GM12872 (cell line): Measurements from ENCODE around the gene GAS1.

Experiments used
- TF ChIP-seq, protein P1 (sequence below): IDR thresholded peaks from 3 replicates; pipeline ENCODE4 v1.5.1; 2011; ENCODE audit warnings: low read depth, mild to moderate bottlenecking, low read length, moderate library complexity; ENCODE audit not compliant: insufficient read depth

GAS1 gene, protein sequence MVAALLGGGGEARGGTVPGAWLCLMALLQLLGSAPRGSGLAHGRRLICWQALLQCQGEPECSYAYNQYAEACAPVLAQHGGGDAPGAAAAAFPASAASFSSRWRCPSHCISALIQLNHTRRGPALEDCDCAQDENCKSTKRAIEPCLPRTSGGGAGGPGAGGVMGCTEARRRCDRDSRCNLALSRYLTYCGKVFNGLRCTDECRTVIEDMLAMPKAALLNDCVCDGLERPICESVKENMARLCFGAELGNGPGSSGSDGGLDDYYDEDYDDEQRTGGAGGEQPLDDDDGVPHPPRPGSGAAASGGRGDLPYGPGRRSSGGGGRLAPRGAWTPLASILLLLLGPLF

DNA sequence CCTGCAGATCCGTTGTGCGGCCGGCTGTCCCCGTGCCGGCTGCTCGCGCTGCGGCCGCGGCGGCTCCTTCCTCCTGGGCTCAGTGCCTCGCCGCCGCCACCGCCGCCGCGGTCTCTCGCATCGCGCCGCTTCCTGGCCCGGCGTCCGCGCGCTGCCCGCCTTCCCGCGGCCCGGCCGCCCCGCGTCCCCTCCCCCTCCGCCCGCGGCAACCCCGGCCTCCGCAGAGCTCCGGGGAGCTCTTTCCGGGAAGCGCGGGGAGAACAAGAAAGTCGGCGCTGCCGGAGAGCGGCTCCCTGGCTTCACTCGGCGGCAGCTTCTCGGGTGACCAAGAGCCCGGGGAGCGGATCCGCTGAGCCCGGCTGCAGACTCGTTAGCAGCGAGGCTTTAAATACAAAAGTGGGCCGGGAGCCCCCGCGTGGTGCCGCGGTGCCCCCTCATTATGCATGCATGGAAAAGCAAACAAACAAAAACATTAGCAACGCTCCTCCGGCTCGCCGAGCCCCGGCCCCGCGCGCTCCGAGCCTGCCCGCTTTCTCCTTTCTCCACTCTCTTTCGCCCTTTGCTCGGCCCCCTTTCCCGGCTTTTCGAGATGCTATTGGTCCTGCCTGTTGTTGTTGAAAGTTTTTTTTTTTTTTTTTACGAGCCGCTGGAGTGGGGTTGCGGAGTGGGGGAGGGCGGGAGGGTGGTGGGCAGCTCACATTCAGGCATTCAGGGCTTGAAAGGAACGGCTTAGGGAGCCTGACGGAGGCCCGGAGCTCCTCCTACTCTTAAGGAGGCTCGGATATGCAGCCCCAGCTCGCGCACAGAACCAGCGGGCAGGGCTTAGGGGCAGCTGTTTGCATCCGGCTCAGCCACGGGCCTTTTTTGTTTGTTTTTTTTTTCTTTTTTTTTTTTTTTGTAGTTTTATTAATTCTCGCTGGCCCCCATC lies at the start of gene GAS1:
GAS1 (minus strand) TSS at position 361 of the 928 bp plus-strand sequence. CDS start 727 bp downstream, outside the sequence.
- TF ChIP-seq, protein P1, sequence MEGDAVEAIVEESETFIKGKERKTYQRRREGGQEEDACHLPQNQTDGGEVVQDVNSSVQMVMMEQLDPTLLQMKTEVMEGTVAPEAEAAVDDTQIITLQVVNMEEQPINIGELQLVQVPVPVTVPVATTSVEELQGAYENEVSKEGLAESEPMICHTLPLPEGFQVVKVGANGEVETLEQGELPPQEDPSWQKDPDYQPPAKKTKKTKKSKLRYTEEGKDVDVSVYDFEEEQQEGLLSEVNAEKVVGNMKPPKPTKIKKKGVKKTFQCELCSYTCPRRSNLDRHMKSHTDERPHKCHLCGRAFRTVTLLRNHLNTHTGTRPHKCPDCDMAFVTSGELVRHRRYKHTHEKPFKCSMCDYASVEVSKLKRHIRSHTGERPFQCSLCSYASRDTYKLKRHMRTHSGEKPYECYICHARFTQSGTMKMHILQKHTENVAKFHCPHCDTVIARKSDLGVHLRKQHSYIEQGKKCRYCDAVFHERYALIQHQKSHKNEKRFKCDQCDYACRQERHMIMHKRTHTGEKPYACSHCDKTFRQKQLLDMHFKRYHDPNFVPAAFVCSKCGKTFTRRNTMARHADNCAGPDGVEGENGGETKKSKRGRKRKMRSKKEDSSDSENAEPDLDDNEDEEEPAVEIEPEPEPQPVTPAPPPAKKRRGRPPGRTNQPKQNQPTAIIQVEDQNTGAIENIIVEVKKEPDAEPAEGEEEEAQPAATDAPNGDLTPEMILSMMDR, result no peak

DNA sequence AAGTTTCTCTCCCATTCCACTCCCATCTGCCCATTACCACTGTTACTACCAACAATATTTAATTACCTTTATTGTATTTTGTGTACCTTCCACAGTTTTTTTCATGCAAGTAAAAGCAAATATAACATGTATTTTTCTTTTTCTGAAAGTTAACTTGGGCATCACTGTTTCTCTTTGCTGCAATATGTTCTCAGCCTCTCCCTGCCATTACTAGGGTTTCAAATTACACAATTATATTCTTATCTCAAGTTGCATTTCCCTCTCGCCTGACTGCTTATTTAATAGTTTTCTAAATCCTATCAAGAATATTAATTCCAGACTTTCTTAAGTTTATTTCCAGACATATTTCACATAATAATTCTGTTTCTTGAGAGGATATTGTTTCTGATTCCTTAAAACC lies 46.9 kb upstream of the GAS1 start:
- TF ChIP-seq, protein P1, result no peak

DNA sequence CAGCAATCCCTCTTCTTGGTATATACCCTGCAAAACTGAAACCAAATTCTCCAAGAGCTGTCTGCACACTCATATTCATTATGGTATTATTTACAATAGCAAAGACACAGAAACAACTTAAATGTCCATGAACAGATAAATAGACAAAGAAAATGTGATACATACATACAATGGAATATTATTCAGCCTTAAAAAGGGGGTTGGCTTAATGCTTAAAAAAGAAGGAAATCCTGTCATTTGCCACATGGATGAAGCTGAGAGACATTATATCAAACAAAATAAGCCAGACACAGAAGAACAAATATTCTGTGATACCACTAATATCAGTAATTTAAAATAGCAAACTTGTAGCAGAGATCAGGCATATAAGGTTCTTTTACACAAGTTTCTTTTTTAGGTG lies 46.5 kb upstream of the GAS1 start:
- TF ChIP-seq, protein P1, result no peak

DNA sequence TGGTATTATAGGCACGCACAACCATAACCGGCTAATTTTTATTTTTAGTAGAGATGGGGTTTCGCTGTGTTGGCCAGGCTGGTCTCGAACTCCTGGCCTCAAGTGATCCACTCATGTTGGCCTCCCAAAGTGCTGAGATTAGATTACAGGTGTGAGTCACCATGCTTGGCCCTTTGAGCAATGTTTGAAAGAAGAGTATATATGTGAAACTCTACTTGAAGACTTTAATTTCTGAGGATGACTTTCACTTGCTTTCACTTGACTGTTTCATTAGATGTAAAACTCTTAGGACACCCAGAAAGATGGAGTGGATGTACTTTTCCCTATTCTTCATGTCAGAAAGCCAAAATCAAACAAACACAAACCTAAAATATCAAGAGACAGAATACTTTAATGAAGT lies 43.8 kb upstream of the GAS1 start:
- TF ChIP-seq, protein P1, result no peak

DNA sequence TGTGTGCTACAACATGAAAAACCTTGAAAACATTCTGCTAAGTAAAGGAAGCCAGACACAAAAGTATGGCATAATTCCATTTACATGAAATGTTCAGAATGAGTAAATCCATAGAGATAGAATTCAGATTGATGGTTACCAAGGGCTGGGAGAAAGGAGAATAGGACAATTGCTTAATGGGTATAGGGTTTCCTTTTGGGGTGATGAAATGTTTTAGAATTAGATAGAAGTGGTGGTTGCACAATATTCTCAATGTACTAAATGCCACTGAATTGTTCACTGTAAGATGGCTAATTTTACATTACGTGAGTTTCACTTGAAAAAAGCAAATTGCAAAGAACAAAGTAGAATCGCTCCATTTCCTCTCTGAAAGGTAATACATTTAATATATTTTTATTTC lies 43.0 kb upstream of the GAS1 start:
- TF ChIP-seq, protein P1, result no peak

DNA sequence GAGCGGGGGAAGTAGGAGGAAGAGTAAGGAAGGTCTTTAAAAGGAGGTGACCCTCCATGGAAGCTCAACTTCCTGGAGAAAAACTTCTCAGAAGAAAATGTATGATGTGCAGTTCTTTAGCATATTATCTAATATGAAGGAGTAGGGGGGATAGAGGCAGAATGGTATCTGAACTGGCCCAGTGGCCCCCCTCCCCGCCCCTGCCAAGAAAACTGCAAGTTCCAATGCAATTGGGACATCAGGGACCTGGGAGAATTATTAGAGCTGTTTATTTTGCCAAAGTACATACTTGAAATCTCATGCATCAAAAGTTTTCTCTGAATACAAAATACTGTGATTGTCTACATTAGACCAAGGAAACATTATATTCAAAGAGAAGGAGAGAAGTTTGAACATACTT lies 40.6 kb upstream of the GAS1 start:
- TF ChIP-seq, protein P1, result no peak

DNA sequence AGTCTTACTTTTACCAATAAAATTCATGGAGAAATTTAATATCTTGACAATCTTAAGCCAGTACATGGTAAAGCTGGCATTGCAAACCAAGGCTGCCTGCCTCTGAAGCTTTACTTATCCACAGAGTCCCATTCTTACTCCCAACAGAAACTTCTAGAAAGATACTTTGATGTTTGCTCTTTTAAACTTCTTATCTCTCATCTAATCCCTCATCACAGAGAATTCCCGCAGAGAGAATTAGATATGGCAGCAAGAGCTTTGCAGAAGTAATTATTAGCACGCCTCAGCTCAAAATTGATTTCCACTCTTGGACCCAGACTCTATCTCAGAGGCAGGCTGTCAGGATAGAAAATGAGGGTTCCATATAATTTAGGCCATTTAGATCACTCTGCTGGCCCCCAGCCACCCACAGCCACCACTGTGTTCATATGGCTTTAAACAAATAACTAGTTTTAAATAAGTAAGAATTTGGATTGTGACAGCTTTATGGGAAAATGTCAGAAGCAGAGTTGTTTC lies 37.9 kb upstream of the GAS1 start:
- TF ChIP-seq, protein P1, result no peak
